Muscle of arm (tissue), 12 donors: ENCODE results near the gene NAGLU. TPM values are rescaled to one million over a fixed set of nuclear protein-coding genes. Genes with fewer than 3 reads are reported as not detected.

Source experiments
- DNase-seq: peaks from one replicate; pipeline ENCODE4 v3.0.0-alpha.2; 2013
- polyA plus RNA-seq, 12 donors: library from polyadenylated mRNA; unstranded; fragments of 120-200 nt; gene quantifications; one replicate each; pipeline ENCODE4 v1.2.1, GENCODE V29; 2013; ENCODE audit not compliant: insufficient read length in 12 of 12

Gene NAGLU
- polyA plus RNA-seq, 12 donors: 15.6 to 25.8 (median 17.9) TPM; not detected in 1

- no peak for DNase-seq
Measured at GRCh38 chr17:42562388-42563142, 26.5 kb downstream of the NAGLU start.

GRCh38 chr17:42563143-42563509 lies 27.1 kb downstream of the NAGLU start:
- no peak for DNase-seq

- no peak for DNase-seq
Measured at GRCh38 chr17:42563543-42563942, 27.5 kb downstream of the NAGLU start.

GRCh38 chr17:42563950-42564349 lies 27.9 kb downstream of the NAGLU start:
- no peak for DNase-seq

- DNase-seq: no peak
Measured at GRCh38 chr17:42564815-42565522, 28.9 kb downstream of the NAGLU start.

- DNase-seq: no peak
Measured at GRCh38 chr17:42565523-42566214, 29.6 kb downstream of the NAGLU start.

- no peak for DNase-seq
Measured at GRCh38 chr17:42566215-42566882, 30.3 kb downstream of the NAGLU start.

GRCh38 chr17:42566883-42567573 lies 31.0 kb downstream of the NAGLU start, which contains the start of gene MLX:
Gene MLX (plus strand): TSS chr17:42567100. CDS start chr17:42567125, 25 bp downstream.
- DNase-seq: peak; percentile 92

GRCh38 chr17:42568341-42569111 lies 32.5 kb downstream of the NAGLU start:
- DNase-seq: no peak

- no peak for DNase-seq
Measured at GRCh38 chr17:42571435-42572225, 35.6 kb downstream of the NAGLU start.

GRCh38 chr17:42573095-42573494 lies 37.1 kb downstream of the NAGLU start:
- DNase-seq: no peak

GRCh38 chr17:42574463-42574862 lies 38.4 kb downstream of the NAGLU start:
- DNase-seq: no peak

GRCh38 chr17:42577140-42577531 lies 41.1 kb downstream of the NAGLU start:
- DNase-seq: no peak

- peak; percentile 95 for DNase-seq
Measured at GRCh38 chr17:42577532-42578281, 41.7 kb downstream of the NAGLU start, which contains the start of gene PSMC3IP. Gene PSMC3IP (minus strand): TSS chr17:42577729. CDS start chr17:42577686, 43 bp downstream.

- peak; percentile 70 for DNase-seq
Measured at GRCh38 chr17:42578282-42578869, 42.3 kb downstream of the NAGLU start.

- no peak for DNase-seq
Measured at GRCh38 chr17:42579794-42580551, 43.9 kb downstream of the NAGLU start.

- no peak for DNase-seq
Measured at GRCh38 chr17:42581744-42582270, 45.8 kb downstream of the NAGLU start.
